KMS-11 (cell line): ENCODE data around the gene LCE1F.

ENCODE experiments used
- H2AFZ ChIP-seq: fragments of 200-600 bp; sonication (generic); 2 replicates; pipeline ENCODE4 v1.6.1; 2016; ENCODE audit warnings: antibody characterized with exemption, mixed run types, low read depth
- H3K27ac ChIP-seq: fragments of 200-600 bp; sonication (generic); 2 replicates; pipeline ENCODE4 v1.6.1; 2016; ENCODE audit warnings: mild to moderate bottlenecking, mixed run types
- H3K27me3 ChIP-seq: fragments of 200-600 bp; sonication (generic); 2 replicates; pipeline ENCODE4 v1.6.1; 2017; ENCODE audit warnings: mild to moderate bottlenecking, low read depth, mixed run types, moderate library complexity; ENCODE audit not compliant: insufficient read depth
- H3K36me3 ChIP-seq: fragments of 200-600 bp; sonication (generic); 2 replicates; pipeline ENCODE4 v1.6.1; 2017; ENCODE audit warnings: mild to moderate bottlenecking, mixed run types; ENCODE audit not compliant: insufficient read depth
- H3K4me1 ChIP-seq: fragments of 200-600 bp; sonication (generic); 2 replicates; pipeline ENCODE4 v1.6.1; 2016; ENCODE audit warnings: mild to moderate bottlenecking, low read depth, mixed run types; ENCODE audit not compliant: poor library complexity, severe bottlenecking
- H3K4me2 ChIP-seq: fragments of 200-600 bp; sonication (generic); 2 replicates; pipeline ENCODE4 v1.7.0; 2016; ENCODE audit warnings: mild to moderate bottlenecking, mixed run types
- H3K4me3 ChIP-seq: fragments of 200-600 bp; sonication (generic); IDR thresholded peaks from 2 replicates; pipeline ENCODE4 v1.6.1; 2017; ENCODE audit warnings: low read depth, low read length, mixed read lengths; ENCODE audit not compliant: insufficient read depth
- H3K79me2 ChIP-seq: fragments of 200-600 bp; sonication (generic); 2 replicates; pipeline ENCODE4 v1.6.1; 2016; ENCODE audit warnings: low read depth, mixed run types; ENCODE audit not compliant: insufficient read depth
- H3K9ac ChIP-seq: fragments of 200-600 bp; sonication (generic); 2 replicates; pipeline ENCODE4 v1.6.1; 2016; ENCODE audit warnings: mild to moderate bottlenecking, mixed run types
- H4K20me1 ChIP-seq: fragments of 200-600 bp; sonication (generic); 2 replicates; pipeline ENCODE4 v1.6.1; 2016; ENCODE audit warnings: mild to moderate bottlenecking, mixed run types; ENCODE audit not compliant: insufficient read depth
- CTCF ChIP-seq: fragments of 200-600 bp; sonication (generic); conservative IDR thresholded peaks from 2 replicates; pipeline ENCODE4 v1.6.1; 2017; ENCODE audit warnings: low read depth, mild to moderate bottlenecking, antibody characterized with exemption, low read length, moderate library complexity, mixed read lengths

The LCE1F gene

GRCh38 chr1:152737997-152738396 is 36.9 kb upstream of the LCE1F start:
- Histone ChIP-seq H3K9ac (no peak overlapping the region), H3K4me2 (no peak overlapping the region), H4K20me1 (no peaks in the 10 kb centered on the region), H3K4me3 (no peak overlapping the region), H3K27ac (no peak overlapping the region), H3K4me1 (no peaks in the 10 kb centered on the region), H3K36me3 (no peaks in the 10 kb centered on the region), H3K27me3 (no peaks in the 10 kb centered on the region), H3K79me2 (no peaks in the 10 kb centered on the region), H2AFZ (no peak overlapping the region)
- no peak for TF ChIP-seq CTCF

DNA sequence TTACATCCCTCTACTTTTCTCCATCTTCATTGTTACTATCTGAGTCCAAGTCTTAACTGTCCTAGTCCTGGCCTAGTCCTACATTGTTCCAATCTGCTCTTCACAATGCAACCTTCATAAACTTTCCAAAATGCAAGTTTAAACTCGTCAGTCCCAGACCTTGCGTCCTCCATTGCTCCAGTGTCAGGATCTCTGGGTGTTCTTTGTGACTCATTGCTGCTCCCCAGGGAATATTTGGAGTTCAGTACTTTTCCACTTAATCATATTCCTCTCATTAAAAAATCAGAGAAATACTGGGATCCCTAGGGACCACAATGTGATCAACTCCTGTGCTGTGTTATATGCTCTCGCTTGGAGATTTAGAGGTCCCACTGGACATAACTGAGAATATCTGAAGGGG is 35.1 kb upstream of the LCE1F start:
- no peaks in the 10 kb centered on the region for H3K4me1 ChIP-seq
- no peak overlapping the region for H2AFZ ChIP-seq
- H3K79me2 ChIP-seq, result no peaks in the 10 kb centered on the region
- H4K20me1 ChIP-seq, result no peaks in the 10 kb centered on the region
- no peak overlapping the region for H3K27ac ChIP-seq
- H3K27me3 ChIP-seq, result no peaks in the 10 kb centered on the region
- no peak for TF ChIP-seq CTCF
- H3K4me3 ChIP-seq, result no peak overlapping the region
- no peak overlapping the region for H3K4me2 ChIP-seq
- no peaks in the 10 kb centered on the region for H3K36me3 ChIP-seq
- no peak overlapping the region for H3K9ac ChIP-seq

GRCh38 chr1:152741656-152742055 is 33.3 kb upstream of the LCE1F start:
- Histone ChIP-seq H3K4me1 (no peaks in the 10 kb centered on the region), H3K9ac (no peak overlapping the region), H3K79me2 (no peaks in the 10 kb centered on the region), H3K4me3 (no peak overlapping the region), H3K27ac (no peak overlapping the region), H3K27me3 (no peaks in the 10 kb centered on the region), H3K36me3 (no peaks in the 10 kb centered on the region), H2AFZ (no peak overlapping the region), H4K20me1 (no peaks in the 10 kb centered on the region), H3K4me2 (no peak overlapping the region)
- no peak for TF ChIP-seq CTCF

DNA sequence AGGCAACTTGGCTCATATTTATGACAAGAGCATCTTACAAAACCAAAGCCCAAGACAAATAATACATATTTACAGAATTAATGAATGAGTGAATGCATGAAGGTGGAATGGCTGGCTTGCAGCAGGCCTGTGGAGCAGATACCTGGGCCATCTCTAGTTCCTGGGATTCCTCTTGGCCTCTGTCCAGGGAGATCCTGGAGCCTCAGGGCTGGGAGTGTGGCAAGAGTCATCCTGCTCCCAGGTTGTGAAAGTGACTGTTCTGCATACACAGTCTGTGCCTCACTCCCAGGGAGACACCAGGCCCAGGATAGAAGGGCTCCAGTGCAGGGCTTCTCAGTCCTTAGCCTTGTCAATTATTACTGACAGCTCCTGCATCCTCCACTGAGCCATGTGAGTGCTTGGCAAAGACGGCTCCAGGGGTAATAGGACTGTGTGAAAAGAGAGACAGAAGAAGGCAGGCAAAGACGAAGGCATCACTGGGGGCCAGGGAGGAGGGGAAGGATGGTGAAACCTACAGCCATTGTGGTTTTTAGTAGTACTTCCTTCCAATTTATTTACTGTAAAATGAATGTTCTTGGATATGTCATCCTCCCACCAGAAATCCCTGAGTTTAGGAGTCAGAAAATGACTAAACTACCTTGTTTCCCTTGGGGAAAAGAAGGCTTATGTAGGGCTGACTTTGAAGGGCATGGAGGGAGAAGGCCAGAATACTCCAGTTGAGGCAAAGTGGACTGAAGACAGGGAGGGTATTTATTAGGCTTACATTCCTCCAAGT is 31.4 kb upstream of the LCE1F start:
- H3K27ac ChIP-seq, result no peak overlapping the region

More for the DNA sequence above, 31.4 kb upstream of the LCE1F start:
- H3K9ac ChIP-seq, result no peak overlapping the region
- H3K36me3 ChIP-seq, result no peaks in the 10 kb centered on the region
- TF ChIP-seq CTCF, result no peak
- H2AFZ ChIP-seq, result no peak overlapping the region
- no peaks in the 10 kb centered on the region for H4K20me1 ChIP-seq
- H3K4me2 ChIP-seq, result no peak overlapping the region
- no peaks in the 10 kb centered on the region for H3K4me1 ChIP-seq
- H3K4me3 ChIP-seq, result no peak overlapping the region
- H3K27me3 ChIP-seq, result no peaks in the 10 kb centered on the region
- H3K79me2 ChIP-seq, result no peaks in the 10 kb centered on the region
